ENCODE measurements around the gene ZBTB20. TPM values are rescaled to one million over a fixed set of nuclear protein-coding genes. Genes with fewer than 3 reads are reported as not detected.

ZBTB20 gene
- total RNA-seq, 4 donors from 2014 or later: 69.9 to 112 (median 80.8) TPM

GRCh38 chr3:115004201-115005140 is 142.6 kb downstream of the ZBTB20 start:
- H3K36me3 ChIP-seq: no peaks in the 10 kb centered on the region
- H3K27ac ChIP-seq (replicated peaks in 1 of 4): no peak overlapping the region
- intact Hi-C loops (cut with DNase I): no loop called here
- DNase-seq (ENCODE audit: extremely low spot score): no peak
- WGBS: 87% methylated on average over 2 of the region's 2 CpGs
- H3K4me1 ChIP-seq: no peaks in the 10 kb centered on the region
- H3K4me3 ChIP-seq: no peak overlapping the region
- peaks cover 0 to 11% (median 4%) of the 10 kb centered on the region in 4 donors for H3K9me3 ChIP-seq
- TF ChIP-seq POLR2AphosphoS5 (IDR thresholded peaks at IDR 0.05) (no peak), EP300 (IDR thresholded peaks at IDR 0.05) (no peak), CTCF (IDR thresholded peaks at IDR 0.05) (no peak), POLR2A (IDR thresholded peaks at IDR 0.05; ENCODE audit: low read depth) (no peak)
- no peaks in the 10 kb centered on the region for H3K27me3 ChIP-seq

GRCh38 chr3:114998971-114999579 is 148.0 kb downstream of the ZBTB20 start:
- no peak overlapping the region for H3K27ac ChIP-seq (replicated peaks in 1 of 4)
- H3K36me3 ChIP-seq: no peaks in the 10 kb centered on the region
- H3K9me3 ChIP-seq: peaks cover 0 to 11% (median 4%) of the 10 kb centered on the region in 4 donors
- peaks cover 0 to 11% (median 6%) of the 10 kb centered on the region in 4 donors for H3K4me1 ChIP-seq
- H3K27me3 ChIP-seq: no peaks in the 10 kb centered on the region
- DNase-seq (ENCODE audit: extremely low spot score): no peak
- 91% methylated on average over 2 of the region's 2 CpGs for WGBS
- TF ChIP-seq CTCF (IDR thresholded peaks at IDR 0.05) (no peak), POLR2A (IDR thresholded peaks at IDR 0.05; ENCODE audit: low read depth) (no peak), POLR2AphosphoS5 (IDR thresholded peaks at IDR 0.05) (no peak), EP300 (IDR thresholded peaks at IDR 0.05) (no peak)
- H3K4me3 ChIP-seq: no peak overlapping the region
- intact Hi-C loops (cut with DNase I): no loop called here

GRCh38 chr3:114994554-114995341 is 152.3 kb downstream of the ZBTB20 start:
- Histone ChIP-seq H3K4me1 (peaks cover 0 to 11% (median 6%) of the 10 kb centered on the region in 4 donors), H3K27me3 (no peaks in the 10 kb centered on the region), H3K9me3 (no peaks in the 10 kb centered on the region), H3K4me3 (no peak overlapping the region), H3K27ac (replicated peaks in 1 of 4) (no peak overlapping the region), H3K36me3 (no peaks in the 10 kb centered on the region)
- DNase-seq (ENCODE audit: extremely low spot score): no peak
- TF ChIP-seq CTCF (IDR thresholded peaks at IDR 0.05): no peak
- no peak for TF ChIP-seq EP300 (IDR thresholded peaks at IDR 0.05)
- TF ChIP-seq POLR2AphosphoS5 (IDR thresholded peaks at IDR 0.05): no peak
- no peak for TF ChIP-seq POLR2A (IDR thresholded peaks at IDR 0.05; ENCODE audit: low read depth)
- 73% methylated on average over 6 of the region's 6 CpGs for WGBS
- intact Hi-C loops (cut with DNase I): no loop called here

GRCh38 chr3:114985776-114986175 is 161.3 kb downstream of the ZBTB20 start:
- TF ChIP-seq POLR2A (IDR thresholded peaks at IDR 0.05; ENCODE audit: low read depth) (no peak), EP300 (IDR thresholded peaks at IDR 0.05) (no peak), CTCF (IDR thresholded peaks at IDR 0.05) (no peak), POLR2AphosphoS5 (IDR thresholded peaks at IDR 0.05) (no peak)
- DNase-seq (ENCODE audit: extremely low spot score): no peak
- H3K4me1 ChIP-seq: peaks cover 0 to 4% (median 0%) of the 10 kb centered on the region in 4 donors
- no peak overlapping the region for H3K4me3 ChIP-seq
- no peaks in the 10 kb centered on the region for H3K9me3 ChIP-seq
- H3K27ac ChIP-seq (replicated peaks in 1 of 4): no peak overlapping the region
- 91% methylated on average over 1 of the region's 1 CpG for WGBS
- intact Hi-C loops (cut with DNase I): no loop called here
- no peaks in the 10 kb centered on the region for H3K27me3 ChIP-seq
- no peaks in the 10 kb centered on the region for H3K36me3 ChIP-seq

Measured in esophagus muscularis mucosa (tissue), 4 donors.